Measurements from ENCODE around the gene ZNF780B. TPM values are rescaled to one million over a fixed set of nuclear protein-coding genes. Genes with fewer than 3 reads are reported as not detected.

The ZNF780B gene
- total and polyA plus RNA-seq, 2 of the 8 experiments (the other 6 are each of a cell fraction or from before 2014, with no cell fraction given): 3.1 to 22.4 TPM

- Histone ChIP-seq H3K4ac (replicated peaks; ENCODE audit: insufficient read length, low read depth, low read length) (no peak overlapping the region), H2AFZ (ENCODE audit: low read length) (no peak overlapping the region), H3K9me3 (ENCODE audit: insufficient read depth in 2 of 2, low read depth in 1 of 2, low read length in 1 of 2) (peaks cover 18 to 21% of the 10 kb centered on the region in 2 experiments), H3K9ac (replicated peaks in 1 of 4; ENCODE audit: extremely low read depth in 1 of 4, low read depth in 3 of 4, low read length in 3 of 4) (no peak overlapping the region), H3K79me1 (ENCODE audit: low read depth, low read length) (no peaks in the 10 kb centered on the region), H3K4me1 (replicated peaks in 1 of 4; ENCODE audit: control insufficient read depth in 3 of 4, insufficient read depth in 4 of 4, low read length in 3 of 4) (no peaks in the 10 kb centered on the region; a peak in 2 of 7 replicates), H3K23me2 (ENCODE audit: low read depth, low read length) (no peaks in the 10 kb centered on the region; the same call in 1 of the 2 replicates), H4K20me1 (replicated peaks in 1 of 2; ENCODE audit: control insufficient read depth in 1 of 2, insufficient read depth in 2 of 2, low read length in 2 of 2) (no peaks in the 10 kb centered on the region), H3K79me2 (ENCODE audit: control insufficient read depth in 1 of 2, insufficient read depth in 2 of 2, low read length in 2 of 2) (no peaks in the 10 kb centered on the region), H3K27ac (ENCODE audit: low read depth, low read length) (no peak overlapping the region), H4K5ac (ENCODE audit: insufficient read length, low read depth, low read length) (no peak overlapping the region), H2BK15ac (ENCODE audit: low read length) (no peak overlapping the region), H2BK20ac (ENCODE audit: low read length) (no peak overlapping the region), H4K8ac (ENCODE audit: extremely low read depth, insufficient read depth, low read length) (no peak overlapping the region), H2BK120ac (replicated peaks; ENCODE audit: low read depth, low read length) (no peak overlapping the region), H2BK5ac (ENCODE audit: low read depth, low read length) (no peak overlapping the region), H2AK5ac (ENCODE audit: low read depth, low read length) (no peak overlapping the region), H4K91ac (replicated peaks; ENCODE audit: insufficient read length, low read length) (no peak overlapping the region), H3K18ac (ENCODE audit: extremely low read depth, low read length) (no peak overlapping the region), H3K14ac (ENCODE audit: insufficient read length) (no peak overlapping the region), H3K4me2 (ENCODE audit: insufficient read depth in 1 of 2, low read depth in 2 of 2, low read length in 2 of 2) (no peak overlapping the region), H3K56ac (replicated peaks; ENCODE audit: insufficient read length, low read depth, low read length) (no peak overlapping the region), H3K27me3 (replicated peaks in 1 of 4; ENCODE audit: control insufficient read depth in 3 of 4, extremely low read depth in 1 of 4, insufficient read depth in 3 of 4, low read length in 3 of 4) (no peaks in the 10 kb centered on the region), H3K23ac (ENCODE audit: insufficient read length) (no peak overlapping the region), H3K4me3 (ENCODE audit: extremely low read depth in 1 of 4, insufficient read depth in 2 of 4, low read depth in 3 of 4, low read length in 4 of 4) (no peak overlapping the region), H3K36me3 (ENCODE audit: control insufficient read depth in 2 of 4, insufficient read depth in 4 of 4, low read length in 3 of 4) (peaks cover 2 to 51% (median 34%) of the 10 kb centered on the region in 4 experiments; a peak in 7 of 8 replicates), H2BK12ac (ENCODE audit: low read depth, low read length) (no peak overlapping the region)
- no peak for DNase-seq (ENCODE audit: low read depth in 1 of 2, low spot score in 2 of 2)
- POLR2A ChIA-PET (ENCODE audit: partially characterized antibody): no interaction called here
- 83% methylated on average over 1 of the region's 1 CpG; no CpG with 5 or more reads in 1 of the 2 experiments for WGBS, 2 experiments (ENCODE audit: extremely low coverage in 1 of 2, insufficient coverage in 1 of 2, insufficient read length in 1 of 2, insufficient replicate concordance in 2 of 2, low coverage in 1 of 2, low lambda C conversion rate in 2 of 2, missing lambda C conversion rate in 1 of 2)
- CTCF ChIA-PET (ENCODE audit: partially characterized antibody): no interaction called here
- TF ChIP-seq SIRT6 (IDR thresholded peaks at IDR 0.05; ENCODE audit: low read length) (no peak), SIX5 (IDR thresholded peaks at IDR 0.05; ENCODE audit: low read depth, low read length) (no peak), TAF7 (optimal IDR thresholded peaks at IDR 0.05; ENCODE audit: borderline replicate concordance, low read depth, low read length) (no peak), KDM1A (IDR thresholded peaks at IDR 0.05; ENCODE audit: borderline replicate concordance, low read length) (no peak), ZNF274 (IDR thresholded peaks at IDR 0.05; ENCODE audit: borderline replicate concordance, extremely low read depth, low read length) (no peak), PHF8 (conservative IDR thresholded peaks at IDR 0.05; ENCODE audit: low read depth, low read length) (no peak), SP2 (IDR thresholded peaks at IDR 0.05; ENCODE audit: low read length) (no peak), CREB1 (IDR thresholded peaks at IDR 0.05) (no peak), BACH1 (IDR thresholded peaks at IDR 0.05; ENCODE audit: low read length) (no peak), NANOG (IDR thresholded peaks at IDR 0.05; ENCODE audit: insufficient read depth, low read depth, low read length, poor library complexity, severe bottlenecking) (no peak), CTBP2 (IDR thresholded peaks at IDR 0.05; ENCODE audit: borderline replicate concordance, insufficient read depth, insufficient read length, low read length) (no peak), SIN3A (conservative IDR thresholded peaks at IDR 0.05 in 1 of 2, IDR thresholded peaks at IDR 0.05 in 1 of 2; ENCODE audit: low read depth in 1 of 2, low read length in 2 of 2) (no peak), TAF1 (IDR thresholded peaks at IDR 0.05; ENCODE audit: low read depth, low read length) (no peak), CBX8 (IDR thresholded peaks at IDR 0.05; ENCODE audit: borderline replicate concordance, low read depth, low read length) (no peak)
- FAIRE-seq: no peak
These were observed 24.3 kb upstream of the ZNF780B start for GRCh38 chr19:40080289-40080688.

Data from H1 (cell line).